Chondrocyte (in vitro differentiated cells): ENCODE results near the gene C4orf33. TPM values are rescaled to one million over a fixed set of nuclear protein-coding genes. Genes with fewer than 3 reads are reported as not detected.
A peak's percentile ranks its signal among the peaks of the same experiment; 100 is the strongest.
"Not testable (repeated sequence)": the region's sequence is repeated elsewhere in the genome, so short reads cannot be mapped to it uniquely, and the experiment has no call there.

ENCODE experiments used
- DNase-seq: peaks from one replicate; pipeline ENCODE4 v3.0.0; 2021; ENCODE audit warnings: mixed read lengths, low spot score
- H3K27ac Mint-ChIP-seq: one replicate; pipeline ENCODE4 v1.8.0; 2021; ENCODE audit warnings: mild to moderate bottlenecking, moderate library complexity, mixed read lengths; ENCODE audit not compliant: unreplicated experiment
- H3K27me3 Mint-ChIP-seq: 2 replicates; pipeline ENCODE4 v1.8.0; 2021; ENCODE audit warnings: low read depth, mixed read lengths
- H3K36me3 Mint-ChIP-seq: 2 replicates; pipeline ENCODE4 v1.8.0; 2021; ENCODE audit warnings: low read depth, mixed read lengths
- H3K4me1 Mint-ChIP-seq: 2 replicates; pipeline ENCODE4 v1.8.0; 2021; ENCODE audit warnings: low read depth, mild to moderate bottlenecking, mixed read lengths
- H3K4me3 Mint-ChIP-seq: one replicate; pipeline ENCODE4 v1.8.0; 2021; ENCODE audit warnings: mild to moderate bottlenecking, moderate library complexity, mixed read lengths; ENCODE audit not compliant: unreplicated experiment
- H3K9me3 Mint-ChIP-seq: 2 replicates; pipeline ENCODE4 v1.8.0; 2021; ENCODE audit warnings: low read depth, mixed read lengths
- CTCF ChIP-seq: fragments of 200-600 bp; sonication (generic); IDR thresholded peaks from 2 replicates; pipeline ENCODE4 v1.5.0; 2021; ENCODE audit warnings: antibody characterized with exemption, mild to moderate bottlenecking, moderate library complexity
- total RNA-seq: library from RNA; stranded (reverse); gene quantifications from 3 replicates; pipeline ENCODE4 v1.2.1, GENCODE V29; 2021

The C4orf33 gene
- total RNA-seq, 1 donor from 2014 or later = 7.9 TPM

DNA sequence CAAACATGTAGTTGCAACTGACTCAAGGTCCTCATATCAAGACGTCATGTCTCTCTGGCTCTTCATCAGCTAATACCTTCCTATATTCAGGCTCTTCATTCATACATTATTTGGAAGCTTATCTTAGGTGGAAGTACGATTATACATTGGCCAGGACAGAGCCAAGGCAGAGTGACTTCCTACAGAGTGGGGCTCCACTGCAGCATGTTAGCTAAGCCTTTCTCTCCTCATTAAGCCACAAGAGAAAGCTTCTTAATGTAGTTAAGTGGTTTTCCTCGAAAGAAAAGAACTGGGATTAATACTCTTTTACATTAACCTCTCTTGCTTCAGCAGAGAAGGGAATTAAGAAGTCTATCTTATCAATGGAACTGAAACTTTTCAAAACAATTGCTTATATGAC is 15.0 kb downstream of the C4orf33 start:
- Mint-ChIP-seq H3K4me3 (no peak overlapping the region), H3K27ac (no peak overlapping the region), H3K36me3 (peaks cover 6% of the 10 kb centered on the region), H3K4me1 (peaks cover 17% of the 10 kb centered on the region), H3K9me3 (no peaks in the 10 kb centered on the region), H3K27me3 (no peaks in the 10 kb centered on the region)
- TF ChIP-seq CTCF = no peak
- no peak for DNase-seq

GRCh38 chr4:129111919-129112318 is 16.0 kb downstream of the C4orf33 start:
- Mint-ChIP-seq H3K27ac (no peak overlapping the region), H3K4me3 (no peak overlapping the region), H3K27me3 (no peaks in the 10 kb centered on the region), H3K4me1 (peaks cover 17% of the 10 kb centered on the region), H3K9me3 (no peaks in the 10 kb centered on the region), H3K36me3 (peaks cover 6% of the 10 kb centered on the region)
- TF ChIP-seq CTCF = no peak
- DNase-seq = no peak

DNA sequence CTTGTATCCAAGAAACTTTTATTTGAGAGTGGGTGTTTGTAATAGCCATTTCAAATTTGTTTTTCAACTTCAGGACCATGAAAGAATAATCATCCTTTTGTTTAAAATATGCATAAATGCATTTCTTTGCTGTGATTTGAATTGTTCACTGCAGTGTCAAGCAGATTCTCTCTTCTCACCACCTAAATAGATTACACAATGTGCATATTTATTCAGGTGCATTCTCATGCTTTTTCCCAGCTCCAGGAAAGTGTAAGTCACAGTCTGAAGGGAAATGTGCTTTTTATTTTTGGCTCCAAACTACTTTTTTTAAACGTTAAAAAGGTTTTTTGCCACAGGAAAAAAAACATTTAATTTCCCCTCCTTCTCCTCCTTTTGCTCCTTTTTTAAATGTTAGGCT is 17.5 kb downstream of the C4orf33 start:
- H3K27ac Mint-ChIP-seq = no peak overlapping the region
- DNase-seq = no peak
- H3K36me3 Mint-ChIP-seq = peaks cover 8% of the 10 kb centered on the region
- peaks cover 17% of the 10 kb centered on the region for H3K4me1 Mint-ChIP-seq
- no peak for TF ChIP-seq CTCF
- peaks cover 2% of the 10 kb centered on the region for H3K9me3 Mint-ChIP-seq
- no peak overlapping the region for H3K4me3 Mint-ChIP-seq
- H3K27me3 Mint-ChIP-seq = no peaks in the 10 kb centered on the region

DNA sequence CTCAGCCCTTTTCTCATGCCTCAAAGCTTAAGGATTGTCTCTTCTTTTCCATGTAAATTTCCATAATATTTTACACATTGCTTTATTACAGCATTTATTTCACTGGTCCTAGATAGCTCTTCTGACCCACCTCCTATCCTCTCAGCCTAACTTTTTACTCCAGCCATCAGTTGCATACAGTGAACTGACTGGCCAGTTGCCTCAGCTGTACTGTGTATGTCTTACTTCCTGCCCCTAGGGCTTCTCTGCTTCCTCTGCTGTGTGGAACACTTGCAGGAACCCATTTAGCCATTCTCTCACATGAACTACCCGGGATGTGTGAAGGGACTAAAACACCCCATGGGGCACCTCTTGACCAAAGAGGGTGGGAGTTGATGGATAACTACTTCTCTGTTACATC is 18.0 kb downstream of the C4orf33 start:
- Mint-ChIP-seq H3K4me1 (peaks cover 17% of the 10 kb centered on the region), H3K27me3 (no peaks in the 10 kb centered on the region), H3K9me3 (peaks cover 5% of the 10 kb centered on the region), H3K27ac (no peak overlapping the region), H3K36me3 (peaks cover 8% of the 10 kb centered on the region), H3K4me3 (no peak overlapping the region)
- no peak for TF ChIP-seq CTCF
- DNase-seq = no peak

DNA sequence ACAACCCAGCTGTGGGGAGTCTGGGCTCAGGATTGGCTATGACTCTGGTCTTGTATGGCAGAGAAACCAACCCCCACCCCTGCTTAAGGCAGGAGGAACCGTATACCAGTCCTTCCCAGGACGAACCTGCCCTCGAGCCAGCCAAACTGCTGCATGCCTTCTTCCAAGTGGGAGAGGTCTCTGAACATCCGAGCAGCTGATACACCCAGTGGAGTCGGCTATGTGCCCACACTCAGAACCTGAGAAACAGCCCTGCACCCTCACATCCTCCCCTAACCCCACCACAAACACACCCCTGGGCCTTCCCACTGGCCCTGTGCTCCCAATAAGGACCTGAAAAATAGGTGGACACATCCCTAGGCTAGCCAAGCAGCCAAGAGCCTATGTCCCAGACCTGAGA is 21.8 kb downstream of the C4orf33 start:
- Mint-ChIP-seq H3K27ac (no peak overlapping the region), H3K27me3 (no peaks in the 10 kb centered on the region), H3K9me3 (peaks cover 16% of the 10 kb centered on the region), H3K36me3 (peaks cover 7% of the 10 kb centered on the region), H3K4me3 (no peak overlapping the region), H3K4me1 (peaks cover 14% of the 10 kb centered on the region)
- DNase-seq = peak; percentile 51
- TF ChIP-seq CTCF = no peak

GRCh38 chr4:129126614-129127013 is 30.7 kb downstream of the C4orf33 start:
- DNase-seq = peak; percentile 52
- not testable (repeated sequence) for H3K4me3 Mint-ChIP-seq, H3K27ac Mint-ChIP-seq, H3K4me1 Mint-ChIP-seq, H3K27me3 Mint-ChIP-seq
- Mint-ChIP-seq H3K36me3 (peaks cover 10% of the 10 kb centered on the region), H3K9me3 (peaks cover 29% of the 10 kb centered on the region)
